H1 (cell line): ENCODE data around the gene MSH2. TPM values are rescaled to one million over a fixed set of nuclear protein-coding genes. Genes with fewer than 3 reads are reported as not detected.

Experiments used
- CHD7 ChIP-seq: fragments of 300-600 bp; sonication (generic); IDR thresholded peaks from 2 replicates; pipeline ENCODE4 v1.7.1; 2012; ENCODE audit warnings: low read length, moderate library complexity, mild to moderate bottlenecking, inconsistent platforms; ENCODE audit not compliant: insufficient replicate concordance
- CREB1 ChIP-seq: IDR thresholded peaks from 2 replicates; pipeline ENCODE4 v1.6.1; 2012; ENCODE audit warnings: inconsistent platforms
- FOSL1 ChIP-seq: IDR thresholded peaks from 2 replicates; pipeline ENCODE4 v1.6.1; 2011; ENCODE audit warnings: mild to moderate bottlenecking, low read depth, low read length, moderate library complexity; ENCODE audit not compliant: insufficient read depth
- MAFK ChIP-seq: IDR thresholded peaks from 2 replicates; pipeline ENCODE4 v1.6.1; 2012; ENCODE audit warnings: low read depth, mild to moderate bottlenecking, improper control_type of control experiment, low read length
- RBBP5 ChIP-seq: IDR thresholded peaks from 2 replicates; pipeline ENCODE4 v1.7.1; 2012; ENCODE audit warnings: low read depth, mild to moderate bottlenecking, inconsistent platforms, low read length, moderate library complexity, borderline replicate concordance
- TAF1 ChIP-seq: IDR thresholded peaks from 2 replicates; pipeline ENCODE4 v1.6.1; 2011; ENCODE audit warnings: mild to moderate bottlenecking, low read depth, low read length
- polyA plus RNA-seq, 7 experiments: library from polyadenylated mRNA; depleted of rRNA in 3 of 7; stranded (reverse) in 5 of 7; unstranded in 2 of 7; fragments of >200 nt in 5 of 7; fragments of 200-250 nt in 2 of 7; gene quantifications; 1 replicate in 5 of 7; 2 replicates in 1 of 7; 4 replicates in 1 of 7; pipeline versions ENCODE4 v1.2.1 to v1.2.3, GENCODE V29; 2011 to 2013; ENCODE audit warnings: missing spikeins in 2 of 7, mixed read lengths in 2 of 7
- total RNA-seq: library from RNA; stranded (reverse); fragmentation: NEBNext Ultra II Directional; extraction: Animal tissue kit (Norgen Biotek cat#: 25700); gene quantifications from 2 replicates; pipeline ENCODE4 v1.2.1, GENCODE V29; 2021

The MSH2 gene
- total and polyA plus RNA-seq, 2 of the 8 experiments (the other 6 are each of a cell fraction or from before 2014, with no cell fraction given): 64.1 to 228 TPM

- no peak for TF ChIP-seq CHD7
- no peak for TF ChIP-seq TAF1
- no peak for TF ChIP-seq RBBP5
- no peak for TF ChIP-seq FOSL1
- no peak for TF ChIP-seq MAFK
- no peak for TF ChIP-seq CREB1
Measured at GRCh38 chr2:47460766-47461165, 57.8 kb downstream of the MSH2 start (continued).
